Choroid plexus epithelial cell (primary cell): ENCODE measurements around the gene UBE2D2.

Source experiments
- DNase-seq: peaks from one replicate; pipeline ENCODE4 v3.0.0-alpha.2; 2010; ENCODE audit warnings: low read depth
- H3K4me3 ChIP-seq: 2 replicates; pipeline ENCODE4 v1.5.1; 2011; ENCODE audit warnings: low read depth, mild to moderate bottlenecking, control low read depth, low read length, moderate library complexity
- TF ChIP-seq, protein P1 (sequence below): conservative IDR thresholded peaks from 2 replicates; pipeline ENCODE4 v1.5.1; 2011; ENCODE audit warnings: low read depth, mild to moderate bottlenecking, control low read depth, inconsistent platforms, low read length, moderate library complexity

Gene UBE2D2

DNA sequence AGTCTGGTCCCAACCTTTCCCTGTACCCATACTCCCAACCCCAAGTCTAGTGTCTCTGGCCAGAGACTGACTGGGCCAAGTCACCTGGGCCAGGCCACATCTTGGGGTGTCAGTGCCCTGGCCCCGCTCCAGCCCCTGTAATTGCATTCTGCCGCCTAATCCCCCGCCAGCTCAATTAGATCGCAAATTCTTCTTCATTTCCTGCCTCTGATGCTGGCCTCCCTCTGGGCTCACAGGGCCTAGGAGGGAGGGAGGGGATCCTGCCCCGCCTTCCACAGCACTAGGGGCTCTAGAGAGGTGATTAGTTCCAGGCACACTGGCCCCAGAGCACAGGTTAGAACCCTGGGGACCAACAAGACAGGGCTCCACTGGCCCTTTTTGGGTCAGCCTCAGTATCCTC, 92.5 kb downstream of the UBE2D2 start:
- TF ChIP-seq, protein P1, sequence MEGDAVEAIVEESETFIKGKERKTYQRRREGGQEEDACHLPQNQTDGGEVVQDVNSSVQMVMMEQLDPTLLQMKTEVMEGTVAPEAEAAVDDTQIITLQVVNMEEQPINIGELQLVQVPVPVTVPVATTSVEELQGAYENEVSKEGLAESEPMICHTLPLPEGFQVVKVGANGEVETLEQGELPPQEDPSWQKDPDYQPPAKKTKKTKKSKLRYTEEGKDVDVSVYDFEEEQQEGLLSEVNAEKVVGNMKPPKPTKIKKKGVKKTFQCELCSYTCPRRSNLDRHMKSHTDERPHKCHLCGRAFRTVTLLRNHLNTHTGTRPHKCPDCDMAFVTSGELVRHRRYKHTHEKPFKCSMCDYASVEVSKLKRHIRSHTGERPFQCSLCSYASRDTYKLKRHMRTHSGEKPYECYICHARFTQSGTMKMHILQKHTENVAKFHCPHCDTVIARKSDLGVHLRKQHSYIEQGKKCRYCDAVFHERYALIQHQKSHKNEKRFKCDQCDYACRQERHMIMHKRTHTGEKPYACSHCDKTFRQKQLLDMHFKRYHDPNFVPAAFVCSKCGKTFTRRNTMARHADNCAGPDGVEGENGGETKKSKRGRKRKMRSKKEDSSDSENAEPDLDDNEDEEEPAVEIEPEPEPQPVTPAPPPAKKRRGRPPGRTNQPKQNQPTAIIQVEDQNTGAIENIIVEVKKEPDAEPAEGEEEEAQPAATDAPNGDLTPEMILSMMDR, result no peak

DNA sequence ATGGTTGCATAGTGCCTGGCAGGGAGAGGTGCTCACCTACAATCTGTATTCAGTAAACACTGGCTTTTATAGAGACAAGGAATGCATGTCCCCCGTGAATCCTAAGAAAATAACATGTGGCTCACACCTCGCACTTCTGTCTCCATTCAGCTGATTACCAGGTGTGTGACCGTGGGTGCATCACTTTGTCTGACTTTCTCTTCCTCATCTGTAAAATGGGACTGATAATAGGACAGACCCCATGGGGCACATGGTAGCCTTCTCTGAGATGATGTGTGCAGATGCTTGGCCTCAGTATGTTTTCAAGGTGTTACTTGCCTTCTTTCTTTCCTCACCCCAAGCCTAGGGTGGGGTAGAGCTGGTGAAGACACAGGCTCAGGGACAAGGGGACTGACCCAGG, 93.3 kb downstream of the UBE2D2 start:
- no peak overlapping the region for H3K4me3 ChIP-seq
- TF ChIP-seq, protein P1, result no peak
- DNase-seq, result no peak

More for the DNA sequence above, 92.5 kb downstream of the UBE2D2 start:
- no peak for DNase-seq
- no peak overlapping the region for H3K4me3 ChIP-seq

DNA sequence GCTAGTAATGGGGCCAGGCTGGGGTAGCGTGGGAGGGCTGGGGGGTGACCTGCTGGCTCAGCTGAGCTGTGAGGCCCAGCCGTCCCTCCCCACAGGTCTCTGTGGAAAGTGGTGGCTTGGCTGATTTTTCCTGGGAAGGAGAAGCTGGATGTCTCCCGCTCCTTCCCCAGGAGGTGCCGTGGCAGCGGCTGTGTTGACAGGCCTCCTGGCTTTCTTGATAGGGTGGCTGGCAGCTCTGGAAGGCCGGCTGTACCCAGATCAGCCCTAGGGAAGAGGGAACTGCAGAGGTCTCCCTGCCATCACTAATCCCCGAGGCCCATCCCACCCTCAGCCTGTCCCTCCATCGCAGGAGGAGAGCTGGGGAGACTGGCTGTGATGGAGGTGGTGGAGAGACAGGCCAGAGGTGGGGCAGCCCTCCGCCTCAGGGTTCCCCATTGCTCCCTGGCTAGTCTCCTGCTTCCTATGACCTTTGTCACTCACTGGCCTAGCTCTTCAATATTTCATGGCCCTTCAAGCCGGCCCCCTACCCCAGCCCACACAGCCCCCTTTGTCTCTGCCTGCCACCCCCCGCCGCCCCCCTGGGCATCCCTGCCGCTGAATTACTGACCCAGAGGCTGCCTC, 93.8 kb downstream of the UBE2D2 start:
- DNase-seq, result no peak
- TF ChIP-seq, protein P1, result no peak
- H3K4me3 ChIP-seq, result no peak overlapping the region

DNA sequence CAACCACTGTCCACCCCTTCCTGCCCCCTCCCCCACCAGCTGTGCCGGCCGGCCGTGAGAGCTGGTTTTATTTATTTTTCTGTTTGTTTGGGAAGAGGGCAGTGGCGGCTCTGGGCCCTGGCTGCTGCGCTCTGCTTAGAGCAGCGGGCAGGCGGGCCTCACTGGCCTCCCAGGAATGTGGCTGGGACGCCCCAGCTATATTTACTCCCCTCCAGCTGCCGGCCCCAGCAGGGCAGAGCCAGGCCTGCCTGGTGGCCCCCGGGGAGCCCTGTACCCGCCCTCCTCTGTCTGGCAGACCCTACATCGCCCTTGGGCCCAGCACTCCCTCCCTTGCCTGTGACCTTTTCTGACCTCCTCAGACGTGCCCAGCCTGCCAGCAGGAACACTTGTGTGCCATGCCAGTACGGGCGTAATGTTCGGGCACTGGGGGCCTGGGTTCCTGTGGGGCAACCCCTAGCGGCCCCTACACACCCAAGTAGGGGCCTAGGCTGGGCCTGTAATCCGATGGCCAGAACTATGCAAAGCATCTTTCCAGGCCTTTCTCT, 94.7 kb downstream of the UBE2D2 start:
- peak; percentile 66 for DNase-seq
- peak overlapping the region; percentile 22 for H3K4me3 ChIP-seq
- TF ChIP-seq, protein P1, result no peak

DNA sequence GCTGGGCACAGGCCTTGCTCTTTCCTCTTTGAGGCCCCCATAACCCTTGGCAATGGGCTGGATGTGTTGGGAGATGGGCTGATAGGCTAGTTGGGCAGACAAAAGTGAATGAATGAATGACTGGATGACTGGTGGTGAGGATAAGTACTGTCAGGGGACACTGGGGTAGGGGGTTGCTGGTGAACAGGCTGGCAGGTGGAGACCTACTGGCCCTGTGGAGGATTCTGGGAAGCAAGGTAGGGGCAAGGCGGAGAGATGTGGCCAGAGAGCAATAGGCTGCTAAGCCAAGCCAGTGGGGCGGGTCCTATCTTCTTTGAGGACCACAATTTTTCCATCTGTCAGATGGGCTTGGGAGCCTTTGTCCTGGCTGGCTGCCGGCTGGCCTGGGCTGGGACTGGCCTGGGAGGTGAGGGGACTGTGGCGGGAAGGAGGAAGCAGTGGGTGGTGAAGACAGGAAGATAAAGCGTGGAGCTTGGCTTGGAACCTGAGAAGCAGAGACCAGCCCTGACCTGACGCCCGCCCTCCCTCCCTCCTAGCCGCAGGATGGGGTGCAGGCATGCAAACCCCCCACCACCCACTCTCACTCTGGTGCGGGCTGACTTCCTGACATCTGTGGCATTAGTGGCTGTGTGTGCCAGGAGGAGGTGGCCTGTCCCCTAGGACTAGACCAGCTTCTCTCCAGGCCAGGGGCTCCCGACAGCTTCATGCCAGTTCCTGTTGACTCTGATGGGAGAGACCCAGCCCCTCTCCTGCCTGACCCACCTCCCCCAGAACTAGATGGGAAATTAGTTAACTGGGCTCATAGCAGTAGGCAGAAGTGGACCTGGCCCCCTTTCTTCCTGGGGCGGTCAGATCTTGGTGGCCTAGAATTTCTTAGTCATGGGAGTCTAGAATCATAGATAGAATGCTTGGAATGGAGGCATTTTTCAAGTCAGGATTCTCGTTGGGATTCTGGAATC, 96.5 kb downstream of the UBE2D2 start:
- no peak for DNase-seq
- H3K4me3 ChIP-seq, result no peak overlapping the region
- TF ChIP-seq, protein P1, result no peak

DNA sequence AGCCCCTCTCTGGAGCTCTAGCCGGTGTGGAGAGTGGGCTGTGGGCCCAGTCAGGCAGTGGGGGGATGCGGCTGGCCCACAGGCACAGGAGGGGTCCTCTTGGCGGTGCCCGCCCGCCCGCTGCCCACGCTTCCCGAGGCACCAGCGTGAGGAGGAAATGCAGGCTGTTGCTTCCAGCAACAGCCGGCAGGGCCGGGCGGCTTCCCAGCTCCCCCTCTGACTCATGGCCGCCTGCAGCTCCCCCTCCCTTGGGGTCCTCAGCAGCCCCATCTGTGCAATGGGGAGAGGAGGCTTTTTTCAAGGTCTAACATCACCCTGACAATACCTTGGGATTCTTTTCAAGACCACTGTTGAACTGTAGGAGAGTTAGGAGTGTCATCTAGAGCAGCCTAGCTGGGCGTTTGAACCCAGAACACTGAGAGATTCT, 97.4 kb downstream of the UBE2D2 start:
- DNase-seq, result no peak
- TF ChIP-seq, protein P1, result peak; percentile 34

More for the DNA sequence above, 97.4 kb downstream of the UBE2D2 start:
- H3K4me3 ChIP-seq, result no peak overlapping the region
